Globus pallidus (tissue), 1 donor: Measurements from ENCODE around the gene PTPN23.

Experiments
- DNase-seq: peaks from one replicate; pipeline ENCODE4 v3.0.0-alpha.2; 2015; ENCODE audit warnings: low spot score

The PTPN23 gene

GRCh38 chr3:47405820-47406761, 25.3 kb downstream of the PTPN23 start:
- DNase-seq = no peak

GRCh38 chr3:47406762-47407149, 25.9 kb downstream of the PTPN23 start:
- DNase-seq = no peak

- DNase-seq = no peak
These were observed 26.4 kb downstream of the PTPN23 start for GRCh38 chr3:47407237-47407636.

- no peak for DNase-seq
These were observed 27.3 kb downstream of the PTPN23 start for GRCh38 chr3:47407896-47408838.

GRCh38 chr3:47408839-47409229, 28.0 kb downstream of the PTPN23 start:
- DNase-seq = no peak

GRCh38 chr3:47409284-47409683, 28.5 kb downstream of the PTPN23 start:
- no peak for DNase-seq

GRCh38 chr3:47409688-47410416, 29.0 kb downstream of the PTPN23 start:
- no peak for DNase-seq

GRCh38 chr3:47410417-47410720, 29.5 kb downstream of the PTPN23 start:
- DNase-seq = no peak

- DNase-seq = no peak
These were observed 30.2 kb downstream of the PTPN23 start for GRCh38 chr3:47410801-47411646.

- DNase-seq = no peak
These were observed 31.1 kb downstream of the PTPN23 start for GRCh38 chr3:47411696-47412452.

GRCh38 chr3:47412453-47412756, 31.6 kb downstream of the PTPN23 start:
- no peak for DNase-seq

GRCh38 chr3:47412842-47413520, 32.2 kb downstream of the PTPN23 start:
- no peak for DNase-seq

- DNase-seq = peak; percentile 91
These were observed 32.9 kb downstream of the PTPN23 start for GRCh38 chr3:47413751-47414150.

- DNase-seq = no peak
These were observed 33.3 kb downstream of the PTPN23 start for GRCh38 chr3:47414161-47414564.

GRCh38 chr3:47414666-47415587, 34.1 kb downstream of the PTPN23 start:
- peak; percentile 78 for DNase-seq

- no peak for DNase-seq
These were observed 35.2 kb downstream of the PTPN23 start for GRCh38 chr3:47416041-47416440.

GRCh38 chr3:47418167-47419082, 37.6 kb downstream of the PTPN23 start:
- no peak for DNase-seq
